Fibroblast of skin of abdomen (primary cell): ENCODE data around the gene INHBC.
"Not testable (repeated sequence)": the region's sequence is repeated elsewhere in the genome, so short reads cannot be mapped to it uniquely, and the experiment has no call there.

Experiments used
- DNase-seq: peaks from one replicate; pipeline ENCODE4 v3.0.0-alpha.2; 2013

Gene INHBC

DNA sequence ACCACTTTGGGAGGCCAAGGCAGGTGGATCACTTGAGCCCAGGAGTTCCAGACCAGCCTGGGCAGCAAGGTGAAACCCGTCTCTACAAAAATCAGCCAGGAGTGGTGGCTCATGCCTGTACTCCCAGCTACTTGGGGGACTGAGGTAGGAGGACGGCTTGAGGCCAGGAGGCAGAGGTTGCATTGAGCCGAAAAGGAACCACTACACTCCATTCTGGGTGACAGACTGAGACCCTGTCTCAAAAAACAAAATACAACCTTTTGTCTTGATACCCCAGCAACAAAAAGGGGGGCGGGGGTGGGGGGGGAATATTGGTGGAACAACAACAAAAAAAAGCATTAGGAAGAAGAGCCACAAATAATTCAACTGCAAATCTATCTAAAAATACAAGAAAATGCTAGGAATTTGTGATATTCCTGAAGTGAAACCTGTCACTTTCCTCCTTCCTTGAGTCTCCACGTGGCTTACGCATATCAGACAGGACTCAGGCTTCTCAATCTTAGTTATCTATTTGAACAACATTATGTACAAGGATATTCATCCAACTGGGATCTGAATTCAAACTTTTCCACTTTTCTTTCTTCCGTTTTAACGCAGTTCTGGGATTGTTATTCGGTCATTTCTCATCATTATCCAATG, 5.0 kb upstream of the INHBC start:
- DNase-seq: peak; percentile 8

DNA sequence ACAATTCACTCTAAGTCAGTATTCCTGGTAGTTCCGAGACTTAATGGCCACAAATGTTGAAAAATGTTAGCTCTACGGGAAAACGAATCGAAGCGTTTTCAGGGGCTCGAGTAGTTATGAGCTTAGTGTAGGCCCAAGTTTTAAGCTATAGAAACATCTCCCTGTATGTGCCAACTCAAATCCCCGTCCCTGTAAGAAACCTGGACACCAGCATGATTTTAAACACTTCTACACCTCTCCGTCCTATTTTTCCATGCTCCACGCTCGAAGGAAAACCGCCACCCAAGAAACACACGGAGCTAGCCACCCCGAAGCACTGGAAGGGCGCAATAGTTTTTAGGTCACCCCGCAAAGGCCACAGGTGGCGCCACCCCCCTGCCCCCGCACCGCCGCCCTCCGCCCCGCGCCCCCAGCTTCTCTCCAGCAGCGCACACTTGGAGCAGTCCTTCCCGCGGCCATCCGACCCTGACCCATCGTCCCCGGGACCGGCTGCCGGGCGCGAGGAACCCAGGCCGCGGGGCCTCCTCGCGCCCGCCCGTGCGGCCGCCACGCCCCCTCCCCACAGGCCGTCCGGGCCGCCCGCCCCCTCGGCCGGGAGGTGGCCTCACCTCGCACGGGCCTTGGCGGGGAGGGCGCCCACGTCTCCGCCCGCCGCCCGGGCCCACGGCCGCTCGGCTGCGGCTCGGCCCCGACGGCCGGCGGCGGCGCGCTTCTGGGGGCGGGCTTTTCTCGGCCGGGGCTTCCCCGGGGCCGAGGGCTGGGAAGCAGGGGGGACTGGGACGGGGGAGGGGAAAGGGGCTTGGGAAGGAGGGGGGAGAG, 4.3 kb upstream of the INHBC start:
- peak; percentile 17 for DNase-seq

DNA sequence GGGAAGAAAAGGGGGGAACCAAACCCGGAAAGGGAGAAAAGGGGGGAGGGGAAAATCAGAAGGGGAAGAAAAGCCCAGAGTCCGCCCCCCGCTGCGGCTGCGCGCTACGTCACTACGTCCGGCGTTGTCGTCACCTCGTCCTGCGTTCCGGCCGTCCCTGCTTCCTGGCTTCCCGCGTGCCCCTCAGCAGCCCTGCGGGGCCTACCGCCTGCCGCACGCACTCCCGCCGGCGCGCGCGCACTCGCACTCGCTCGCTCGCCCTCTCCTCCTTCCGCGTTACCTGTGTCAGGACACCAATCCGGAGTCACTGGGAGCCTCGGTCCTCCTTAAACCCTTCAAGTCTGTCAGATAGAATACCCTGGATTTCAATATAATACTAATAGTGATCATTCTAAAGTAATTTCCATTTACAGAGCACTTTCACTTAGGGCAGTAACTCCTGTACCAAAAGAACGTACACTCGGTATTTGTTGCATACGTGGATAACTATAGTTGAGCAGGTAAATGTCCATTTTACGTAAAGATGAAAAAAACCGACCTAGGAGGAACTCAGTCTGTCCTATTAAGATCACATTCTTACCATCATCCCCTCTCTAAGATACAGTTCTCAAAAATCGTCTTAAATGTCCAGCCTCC, 3.5 kb upstream of the INHBC start, which contains the start of gene R3HDM2:
Gene R3HDM2, minus strand, starts transcription at position 113 of the 636 bp plus-strand sequence. CDS start 120,615 bp downstream, outside the sequence.
- peak; percentile 95 for DNase-seq

DNA sequence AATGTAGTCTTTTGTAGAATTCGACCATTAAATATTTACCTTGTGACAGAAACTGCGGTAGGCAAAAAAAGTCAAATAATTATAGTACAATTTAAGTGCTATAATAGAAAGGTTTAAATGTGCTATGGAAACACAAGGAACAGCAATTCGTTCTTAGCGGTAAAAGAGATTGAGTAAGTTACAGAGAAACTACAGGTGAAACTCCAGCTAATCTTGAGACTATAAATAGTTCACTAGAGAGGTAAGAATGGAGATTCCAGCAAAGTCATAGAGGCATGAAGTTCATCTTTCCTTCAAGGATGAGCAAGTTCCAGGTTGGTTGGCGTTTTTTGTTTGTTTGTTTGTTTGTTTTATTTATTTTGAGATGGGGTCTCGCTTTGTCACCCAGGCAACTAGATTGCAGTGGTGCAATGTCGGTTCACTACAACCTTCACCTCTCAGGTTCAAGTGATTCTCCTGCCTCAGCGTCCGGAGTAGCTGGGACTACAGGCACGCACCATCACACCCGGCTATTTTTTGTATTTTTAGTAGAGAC, 2.9 kb upstream of the INHBC start:
- no peak for DNase-seq

DNA sequence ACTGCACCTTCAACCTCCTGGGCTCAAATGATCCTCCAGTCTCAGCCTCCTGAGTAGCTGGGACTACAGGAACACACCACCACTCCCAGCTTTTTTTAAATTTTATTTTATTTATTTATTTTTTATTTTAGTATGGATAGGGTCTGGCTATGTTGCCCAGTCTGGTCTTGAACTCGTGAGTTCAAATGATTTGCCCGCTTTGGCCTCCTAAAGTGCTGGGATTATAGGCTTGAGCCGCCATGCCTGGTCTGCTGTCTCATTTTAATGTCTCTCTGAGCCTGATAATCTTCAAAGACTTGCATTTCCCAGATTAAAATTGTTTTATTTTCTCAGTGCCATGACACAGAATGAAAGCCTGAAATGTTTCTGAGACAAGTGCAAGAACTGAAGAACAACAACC, 1.2 kb upstream of the INHBC start:
- no peak for DNase-seq

DNA sequence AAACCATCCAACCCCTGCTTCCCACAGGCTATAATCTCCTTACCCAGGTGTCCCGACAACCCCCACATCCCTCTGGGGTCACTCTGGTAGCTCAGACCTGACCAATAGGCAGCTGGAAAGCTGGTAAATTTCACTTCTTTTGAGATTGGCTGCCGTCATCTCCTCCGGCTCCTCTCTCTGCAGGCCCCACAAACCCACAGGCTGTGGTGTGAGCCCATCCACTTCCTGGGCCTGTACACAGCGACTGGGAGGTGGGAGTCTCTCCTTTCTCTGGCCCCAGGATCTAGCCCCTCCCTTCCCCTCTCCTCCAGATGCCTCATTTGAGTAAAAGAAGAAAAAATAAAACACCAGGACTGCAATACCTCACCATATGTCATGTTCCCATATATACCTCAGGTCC, 709 bp downstream of the INHBC start:
- DNase-seq: no peak

DNA sequence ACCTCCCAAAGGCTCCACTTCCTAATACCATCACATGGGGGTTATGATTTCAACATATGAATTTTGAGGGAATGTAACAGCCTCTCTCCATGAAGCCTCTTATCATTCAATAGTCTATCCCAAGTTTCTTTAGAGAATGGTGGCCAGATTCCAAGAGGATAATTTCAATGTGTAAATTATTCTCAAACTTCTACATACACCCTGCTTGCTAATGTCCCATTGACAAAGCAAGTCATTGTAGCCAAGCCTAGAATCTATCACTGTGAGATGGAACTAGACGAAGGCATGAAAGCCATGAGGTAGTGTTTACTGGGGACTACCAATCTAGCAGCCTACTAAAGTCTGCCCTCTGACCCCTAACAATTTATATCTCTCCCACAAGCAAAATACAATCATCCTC, 3.8 kb downstream of the INHBC start:
- DNase-seq: no peak

DNA sequence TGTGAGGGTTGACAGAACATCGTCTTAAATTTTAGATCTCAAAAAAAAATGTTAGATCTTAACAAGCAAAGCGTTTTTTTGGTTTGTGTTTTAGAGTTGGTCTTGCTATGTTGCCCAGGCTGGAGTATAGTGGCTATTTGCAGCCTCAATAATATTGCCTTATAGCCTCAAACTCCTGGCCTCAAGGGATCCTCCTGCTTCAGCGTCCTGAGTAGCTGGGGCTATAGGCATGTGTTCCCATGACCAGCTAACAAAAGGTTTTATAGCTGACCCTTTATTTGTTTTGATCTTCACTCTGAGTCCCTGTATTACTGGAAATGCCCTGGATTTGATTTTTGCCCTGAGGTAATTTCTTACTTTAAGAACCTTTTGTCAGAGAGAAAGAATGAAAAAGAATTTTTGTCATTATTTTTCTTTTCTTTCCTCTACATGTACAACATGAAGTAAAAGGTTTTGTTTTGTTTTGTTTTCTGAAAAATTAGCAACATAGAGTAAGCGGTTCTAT, 5.2 kb downstream of the INHBC start:
- no peak for DNase-seq

DNA sequence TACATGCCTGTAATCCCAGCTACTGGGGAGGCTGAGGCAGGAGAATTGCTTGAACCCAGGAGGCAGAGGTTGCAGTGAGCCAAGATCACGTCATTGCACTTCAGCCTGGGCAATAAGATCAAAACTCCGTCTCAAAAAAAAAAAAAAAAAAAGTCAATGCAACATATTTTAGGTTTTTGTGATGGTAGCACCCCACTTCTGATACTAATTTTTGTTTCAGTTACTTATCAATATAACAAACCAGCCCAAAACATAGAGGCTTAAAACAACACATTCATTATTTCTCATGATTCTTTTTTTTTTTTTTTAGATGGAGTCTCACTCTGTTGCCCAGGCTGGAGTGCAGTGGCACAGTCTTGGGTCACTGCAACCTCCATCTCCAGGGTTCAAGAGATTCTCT, 6.8 kb downstream of the INHBC start:
- DNase-seq: not testable (repeated sequence)

DNA sequence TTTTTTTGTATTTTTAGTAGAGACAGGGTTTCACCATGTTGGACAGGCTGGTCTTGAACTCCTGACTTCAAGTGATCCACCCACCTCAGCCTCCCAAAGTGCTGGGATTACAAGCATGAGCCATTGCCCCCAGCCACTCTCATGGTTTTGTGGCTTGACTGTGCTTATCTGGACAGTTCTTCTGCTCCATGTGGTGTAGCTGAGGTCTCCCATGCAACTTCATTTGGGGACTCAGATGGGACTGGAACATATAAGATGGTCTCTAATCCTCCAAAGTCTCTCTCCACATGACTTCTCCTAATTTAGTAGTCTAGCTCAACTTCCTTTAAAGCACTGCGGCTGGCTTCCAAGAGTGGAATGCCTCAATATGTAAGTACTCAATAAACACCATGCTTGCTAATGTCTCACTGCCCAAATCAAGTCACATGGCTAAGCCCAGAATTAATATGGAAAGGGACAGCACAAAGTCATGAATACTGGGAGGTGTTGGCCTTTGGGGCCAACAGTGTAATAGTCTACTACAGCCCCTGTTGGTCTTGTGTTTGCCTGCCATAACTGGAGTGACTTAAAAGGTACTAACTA, 7.4 kb downstream of the INHBC start:
- DNase-seq: peak; percentile 23

DNA sequence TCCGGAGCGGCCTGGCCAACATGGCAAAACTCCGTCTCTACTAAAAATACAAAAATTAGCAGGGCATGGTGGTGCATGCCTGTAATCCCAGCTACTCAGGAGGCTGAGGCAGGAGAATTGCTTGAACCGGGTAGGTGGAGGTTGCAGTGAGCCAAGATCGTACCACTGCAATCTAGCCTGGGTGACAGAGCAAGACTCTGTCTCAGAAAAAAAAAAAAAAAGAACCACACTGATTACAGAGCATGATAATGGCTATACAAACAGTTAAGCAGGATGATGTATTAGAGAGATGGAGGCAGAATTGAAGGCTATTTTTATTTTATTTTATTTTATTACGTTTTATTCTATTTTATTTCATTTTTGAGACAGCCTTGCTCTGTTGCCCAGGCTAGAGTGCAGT, 9.8 kb downstream of the INHBC start:
- not testable (repeated sequence) for DNase-seq

DNA sequence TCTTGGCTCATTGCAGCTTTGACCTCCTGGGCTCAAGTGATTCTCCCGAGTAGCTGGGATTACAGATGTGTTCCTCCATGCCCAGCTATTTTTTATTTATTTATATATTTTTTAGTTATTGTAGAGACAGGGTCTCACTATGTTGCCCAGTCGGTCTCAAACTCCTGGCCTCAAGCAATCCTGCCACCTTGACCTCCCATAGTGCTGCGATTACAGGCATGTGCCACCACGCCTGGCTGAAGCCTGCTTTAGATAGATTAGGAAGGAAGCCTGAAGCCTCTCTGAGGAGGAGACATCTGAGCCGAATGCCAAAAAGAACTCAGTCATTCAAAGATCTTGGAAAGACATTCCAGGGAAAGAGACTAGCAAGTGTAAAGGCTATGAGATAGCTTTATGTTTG, 10.2 kb downstream of the INHBC start:
- no peak for DNase-seq

DNA sequence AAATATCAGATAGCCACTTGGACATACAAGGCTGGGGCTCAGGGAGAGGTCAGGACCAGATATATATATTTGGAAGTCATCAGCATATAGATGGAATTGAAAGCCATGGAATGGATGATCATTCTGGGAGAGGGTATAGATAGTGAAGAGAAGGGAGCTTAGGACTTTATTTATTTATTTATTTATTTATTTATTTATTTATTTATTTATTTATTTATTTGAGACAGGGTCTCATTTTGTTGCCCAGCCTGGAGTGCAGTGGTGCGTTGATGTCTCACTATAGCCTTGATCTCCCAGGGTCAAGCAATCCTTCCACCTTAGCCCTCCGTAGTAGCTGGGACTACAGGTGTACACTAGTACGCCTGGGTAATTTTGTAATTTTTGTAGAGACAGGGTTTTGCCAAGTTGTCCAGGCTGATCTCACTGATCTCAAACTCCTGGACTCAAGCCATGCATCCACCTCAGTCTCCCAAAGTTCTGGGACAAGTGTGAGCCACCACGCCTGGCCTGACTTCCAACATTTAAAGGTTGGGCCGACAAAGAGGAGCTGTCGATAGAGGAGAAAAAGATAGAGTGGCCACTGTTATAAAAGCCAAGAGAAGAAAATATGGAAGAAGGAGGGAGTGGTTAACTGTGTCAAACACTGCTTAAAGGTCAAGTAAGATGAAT, 11.8 kb downstream of the INHBC start:
- no peak for DNase-seq

DNA sequence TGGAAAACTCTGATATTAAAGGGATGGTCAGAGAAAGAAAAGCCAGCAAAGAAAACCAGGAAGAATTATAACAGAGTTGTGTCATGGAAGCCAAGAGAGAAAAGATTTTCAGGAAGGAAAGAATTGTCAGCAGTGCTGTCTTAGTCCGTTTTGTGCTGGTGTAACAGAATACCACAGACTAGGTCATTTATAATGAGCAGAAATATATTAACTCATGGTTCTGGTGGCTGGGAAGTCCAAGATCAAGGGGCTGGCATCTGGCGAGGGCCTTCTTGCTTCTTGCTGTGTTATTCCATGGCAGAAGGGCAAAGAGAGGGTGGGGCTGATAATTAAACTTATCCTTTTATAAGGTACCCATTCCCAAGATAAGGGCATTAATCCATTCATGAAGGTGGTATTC, 14.1 kb downstream of the INHBC start:
- no peak for DNase-seq

DNA sequence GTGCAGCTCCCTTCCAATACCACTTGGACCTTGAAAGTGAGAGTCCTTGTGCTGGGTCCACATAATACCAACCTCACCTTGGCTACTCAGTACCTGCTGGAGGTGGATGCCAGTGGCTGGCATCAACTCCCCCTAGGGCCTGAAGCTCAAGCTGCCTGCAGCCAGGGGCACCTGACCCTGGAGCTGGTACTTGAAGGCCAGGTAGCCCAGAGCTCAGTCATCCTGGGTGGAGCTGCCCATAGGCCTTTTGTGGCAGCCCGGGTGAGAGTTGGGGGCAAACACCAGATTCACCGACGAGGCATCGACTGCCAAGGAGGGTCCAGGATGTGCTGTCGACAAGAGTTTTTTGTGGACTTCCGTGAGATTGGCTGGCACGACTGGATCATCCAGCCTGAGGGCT, 14.8 kb downstream of the INHBC start:
- no peak for DNase-seq

DNA sequence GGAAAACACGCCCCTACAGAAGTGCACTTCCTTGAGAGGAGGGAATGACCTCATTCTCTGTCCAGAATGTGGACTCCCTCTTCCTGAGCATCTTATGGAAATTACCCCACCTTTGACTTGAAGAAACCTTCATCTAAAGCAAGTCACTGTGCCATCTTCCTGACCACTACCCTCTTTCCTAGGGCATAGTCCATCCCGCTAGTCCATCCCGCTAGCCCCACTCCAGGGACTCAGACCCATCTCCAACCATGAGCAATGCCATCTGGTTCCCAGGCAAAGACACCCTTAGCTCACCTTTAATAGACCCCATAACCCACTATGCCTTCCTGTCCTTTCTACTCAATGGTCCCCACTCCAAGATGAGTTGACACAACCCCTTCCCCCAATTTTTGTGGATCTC, 15.5 kb downstream of the INHBC start:
- no peak for DNase-seq

DNA sequence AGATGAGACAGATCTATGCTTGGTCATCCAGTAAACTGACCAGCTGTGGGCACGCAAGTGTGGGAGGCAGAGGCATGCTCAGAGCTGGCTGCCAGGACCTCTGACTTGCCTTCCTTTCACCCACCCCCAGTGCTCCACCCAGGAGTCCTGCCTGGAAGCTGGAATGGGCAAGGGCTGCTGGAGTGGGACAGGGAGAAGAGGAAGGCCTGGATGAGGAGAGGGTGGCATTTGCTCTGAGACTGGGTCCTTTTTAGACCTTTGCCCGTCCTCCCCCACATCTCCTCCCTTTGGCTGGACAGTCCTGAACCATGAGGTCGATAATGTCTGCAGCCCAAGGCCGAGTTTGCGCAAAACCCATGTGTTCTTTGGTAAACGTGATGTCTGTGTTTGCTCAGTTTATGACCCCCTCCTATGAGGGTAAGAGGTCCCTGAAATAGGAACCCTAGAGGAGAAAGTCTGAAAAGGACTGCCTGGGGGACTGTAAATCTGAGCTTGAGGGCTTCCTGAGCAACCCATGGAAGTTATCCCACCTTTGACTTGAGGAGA, 16.7 kb downstream of the INHBC start:
- DNase-seq: no peak

DNA sequence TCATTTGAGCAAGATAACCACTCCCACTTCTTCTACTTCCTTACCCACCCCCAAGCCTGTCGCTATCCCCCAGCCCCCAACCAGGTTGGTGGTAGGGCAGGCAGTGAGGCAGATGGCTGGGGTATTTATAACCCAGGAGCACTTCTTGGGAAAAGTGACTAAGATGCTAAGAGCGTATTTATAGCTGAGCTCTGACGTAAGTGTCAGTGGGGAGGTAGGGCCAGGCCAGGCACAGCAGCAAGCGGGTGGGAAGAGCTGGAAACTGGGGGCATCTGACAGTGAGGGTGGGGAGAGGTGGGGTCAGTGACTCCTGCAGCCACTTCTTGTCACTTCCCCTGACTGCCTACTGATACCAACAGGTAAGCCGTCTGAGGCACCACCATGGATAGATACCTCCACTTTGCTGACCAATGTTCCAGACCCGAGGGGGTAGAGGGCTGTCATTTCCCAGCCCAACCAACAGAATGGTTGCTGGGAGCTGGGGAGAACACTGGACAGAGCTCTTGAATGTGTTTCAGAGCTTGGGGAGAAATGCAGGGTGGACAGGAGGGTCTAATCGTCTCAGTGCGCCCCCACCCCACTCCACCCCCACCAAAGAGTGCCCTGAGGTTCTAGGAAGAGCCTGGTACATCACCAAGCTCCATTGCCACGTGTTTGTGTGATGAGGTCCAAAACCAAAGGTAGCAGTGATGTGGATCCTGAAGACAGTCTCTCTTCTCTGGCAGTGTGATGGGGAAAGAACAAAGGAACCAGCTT, 17.8 kb downstream of the INHBC start:
- DNase-seq: peak; percentile 95

DNA sequence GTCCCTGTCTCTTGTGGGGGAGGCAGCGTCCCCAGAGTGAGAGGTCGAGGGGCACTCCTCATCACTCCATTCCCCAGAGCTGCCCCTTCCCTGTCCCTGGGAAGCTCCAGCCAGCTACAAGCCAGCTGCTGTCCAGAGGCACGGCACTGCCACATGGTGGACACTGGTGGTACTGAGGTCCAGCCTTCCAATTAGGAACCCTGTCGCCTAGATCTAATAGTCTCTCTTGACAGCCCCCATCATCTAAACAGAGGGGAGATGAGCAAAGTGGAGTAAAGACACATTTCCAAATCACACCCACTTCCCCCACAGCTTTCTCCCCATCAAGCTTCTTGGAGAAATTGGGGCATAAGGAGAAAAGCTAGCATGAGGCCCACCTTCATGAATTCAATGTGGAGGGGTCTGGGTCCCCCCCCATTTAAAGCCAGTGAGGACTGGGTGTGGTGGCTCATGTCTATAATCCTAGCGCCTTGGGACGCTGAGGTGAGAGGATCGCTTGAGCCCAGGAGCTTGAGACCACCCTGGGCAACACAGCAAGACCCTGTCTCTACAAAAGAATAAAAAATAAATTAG, 18.4 kb downstream of the INHBC start:
- DNase-seq: peak; percentile 82

DNA sequence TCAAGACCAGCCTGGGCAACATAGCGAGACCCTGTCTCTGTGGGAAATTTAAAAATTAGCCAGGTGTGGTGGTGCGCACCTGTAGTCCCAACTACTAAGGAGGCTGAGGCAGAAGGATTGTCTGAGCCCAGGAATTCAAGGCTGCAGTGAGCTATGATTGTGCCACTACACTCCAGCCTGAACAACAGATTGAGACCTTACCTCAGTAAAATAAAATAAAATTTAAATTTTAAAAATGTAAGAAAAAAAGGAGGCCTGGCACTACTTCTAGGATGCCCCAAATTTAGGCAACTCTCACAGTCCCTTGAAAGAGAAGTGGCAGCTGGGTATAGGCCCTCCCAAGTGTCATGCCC, 19.6 kb downstream of the INHBC start:
- no peak for DNase-seq
